ENCODE measurements around the gene HOXB3. TPM values are rescaled to one million over a fixed set of nuclear protein-coding genes. Genes with fewer than 3 reads are reported as not detected.

The HOXB3 gene
- total and polyA plus RNA-seq, 2 of the 4 experiments (the other 2 are of a cell fraction) = 6.3 to 59.6 TPM

DNA sequence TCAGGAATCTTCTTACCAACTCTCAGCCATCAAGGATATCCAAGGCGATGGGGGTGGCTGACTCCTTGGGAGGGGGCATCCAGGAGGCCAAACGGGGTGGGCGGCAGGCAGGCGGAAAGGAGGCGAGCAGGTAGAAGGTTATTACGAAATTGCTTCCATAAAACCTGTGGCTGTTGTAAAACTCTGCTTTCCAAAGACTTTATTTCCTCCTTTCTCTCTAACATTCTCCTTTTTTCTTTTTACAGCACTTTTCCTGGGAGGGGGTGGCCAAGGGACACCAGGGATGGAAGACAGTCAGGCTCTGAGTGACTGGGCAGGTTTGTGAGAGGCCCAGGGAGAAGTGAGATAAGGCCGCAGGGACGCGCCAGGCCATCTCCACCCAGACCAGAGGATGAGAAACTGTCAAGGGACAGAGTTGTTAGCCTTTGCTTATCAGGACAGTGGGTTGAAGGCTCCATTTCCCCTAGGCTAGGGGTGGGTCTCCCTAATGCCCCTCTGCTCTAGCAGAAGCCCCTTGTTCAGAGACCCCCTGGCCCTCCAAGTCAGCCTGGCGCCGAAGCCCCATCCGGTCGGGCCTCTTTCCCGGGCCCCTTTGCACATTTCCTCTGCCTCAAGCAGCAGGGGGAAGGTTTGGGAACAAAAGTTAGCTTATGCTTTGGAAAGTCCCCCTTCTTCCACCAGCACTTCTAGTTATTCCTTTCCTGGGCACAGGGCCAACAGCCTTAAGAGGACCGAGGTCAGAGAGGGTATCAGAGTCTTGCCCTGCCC, 41.1 kb upstream of the HOXB3 start:
- H3K9me3 ChIP-seq (ENCODE audit: control insufficient read depth, insufficient read depth, low read length) = peaks cover 39% of the 10 kb centered on the region
- no peaks in the 10 kb centered on the region for H3K36me3 ChIP-seq (ENCODE audit: control insufficient read depth, insufficient read depth, low read length)
- no TSS peak for BruUV-seq (replicated peaks)
- no peak overlapping the region for H3K23ac ChIP-seq (ENCODE audit: low read depth, low read length)
- peaks cover 3% of the 10 kb centered on the region; the same call in 1 of the 2 replicates for H4K20me1 ChIP-seq (ENCODE audit: insufficient read depth, low read length)
- H2AK5ac ChIP-seq (ENCODE audit: low read depth, low read length) = no peak overlapping the region
- WGBS, 2 experiments (ENCODE audit: extremely low coverage in 2 of 2, insufficient read length in 1 of 2) = 0% methylated on average over 1 of the region's 15 CpGs; no CpG with 5 or more reads in 1 of the 2 experiments
- DNase-seq (no peak), ATAC-seq (ENCODE audit: low read depth) (no peak)
- H3K4me3 ChIP-seq (ENCODE audit: insufficient read depth, low read depth, low read length) = no peak overlapping the region
- H3K27ac ChIP-seq (ENCODE audit: insufficient read depth, low read length) = no peak overlapping the region
- no peak overlapping the region for H2BK120ac ChIP-seq (ENCODE audit: low read depth, low read length)
- H2BK15ac ChIP-seq (ENCODE audit: low read depth, low read length) = no peak overlapping the region
- H3K18ac ChIP-seq (ENCODE audit: low read depth, low read length) = no peak overlapping the region
- no peak overlapping the region for H3K4me2 ChIP-seq (ENCODE audit: low read depth, low read length)
- ChIA-PET POLR2A (ENCODE audit: unreplicated experiment) (no interaction called here), CTCF (no interaction called here)
- no peak overlapping the region for H2BK5ac ChIP-seq (ENCODE audit: low read depth, low read length, poor library complexity, severe bottlenecking)
- no peaks in the 10 kb centered on the region; the same call in 1 of the 2 replicates for H3K4me1 ChIP-seq (ENCODE audit: control insufficient read depth, insufficient read depth, low read length)
- no peaks in the 10 kb centered on the region for H3K9me1 ChIP-seq (ENCODE audit: insufficient read depth, low read length)
- TF ChIP-seq POLR2A (IDR thresholded peaks at IDR 0.05; ENCODE audit: low read depth, low read length) = no peak
- TF ChIP-seq MAFK (IDR thresholded peaks at IDR 0.05; ENCODE audit: low read depth, low read length) = no peak
- no peak for TF ChIP-seq MXI1 (IDR thresholded peaks at IDR 0.05; ENCODE audit: borderline replicate concordance, low read depth, low read length)
- no peak for TF ChIP-seq CEBPB (IDR thresholded peaks at IDR 0.05; ENCODE audit: low read depth, low read length)
- no peak for TF ChIP-seq RAD21 (IDR thresholded peaks at IDR 0.05; ENCODE audit: low read length)
- TF ChIP-seq RFX5 (IDR thresholded peaks at IDR 0.05; ENCODE audit: low read depth, low read length) = no peak
- no peak for TF ChIP-seq BHLHE40 (IDR thresholded peaks at IDR 0.05; ENCODE audit: low read depth, low read length)
- TF ChIP-seq, protein P1, sequence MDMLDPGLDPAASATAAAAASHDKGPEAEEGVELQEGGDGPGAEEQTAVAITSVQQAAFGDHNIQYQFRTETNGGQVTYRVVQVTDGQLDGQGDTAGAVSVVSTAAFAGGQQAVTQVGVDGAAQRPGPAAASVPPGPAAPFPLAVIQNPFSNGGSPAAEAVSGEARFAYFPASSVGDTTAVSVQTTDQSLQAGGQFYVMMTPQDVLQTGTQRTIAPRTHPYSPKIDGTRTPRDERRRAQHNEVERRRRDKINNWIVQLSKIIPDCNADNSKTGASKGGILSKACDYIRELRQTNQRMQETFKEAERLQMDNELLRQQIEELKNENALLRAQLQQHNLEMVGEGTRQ (IDR thresholded peaks at IDR 0.05; ENCODE audit: low read depth, low read length) = no peak
- TF ChIP-seq, protein P2, sequence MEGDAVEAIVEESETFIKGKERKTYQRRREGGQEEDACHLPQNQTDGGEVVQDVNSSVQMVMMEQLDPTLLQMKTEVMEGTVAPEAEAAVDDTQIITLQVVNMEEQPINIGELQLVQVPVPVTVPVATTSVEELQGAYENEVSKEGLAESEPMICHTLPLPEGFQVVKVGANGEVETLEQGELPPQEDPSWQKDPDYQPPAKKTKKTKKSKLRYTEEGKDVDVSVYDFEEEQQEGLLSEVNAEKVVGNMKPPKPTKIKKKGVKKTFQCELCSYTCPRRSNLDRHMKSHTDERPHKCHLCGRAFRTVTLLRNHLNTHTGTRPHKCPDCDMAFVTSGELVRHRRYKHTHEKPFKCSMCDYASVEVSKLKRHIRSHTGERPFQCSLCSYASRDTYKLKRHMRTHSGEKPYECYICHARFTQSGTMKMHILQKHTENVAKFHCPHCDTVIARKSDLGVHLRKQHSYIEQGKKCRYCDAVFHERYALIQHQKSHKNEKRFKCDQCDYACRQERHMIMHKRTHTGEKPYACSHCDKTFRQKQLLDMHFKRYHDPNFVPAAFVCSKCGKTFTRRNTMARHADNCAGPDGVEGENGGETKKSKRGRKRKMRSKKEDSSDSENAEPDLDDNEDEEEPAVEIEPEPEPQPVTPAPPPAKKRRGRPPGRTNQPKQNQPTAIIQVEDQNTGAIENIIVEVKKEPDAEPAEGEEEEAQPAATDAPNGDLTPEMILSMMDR (conservative IDR thresholded peaks at IDR 0.05; ENCODE audit: low read depth, low read length) = no peak
- no peak for TF ChIP-seq FOS (IDR thresholded peaks at IDR 0.05; ENCODE audit: low read depth, low read length)
- no peak overlapping the region for H3K56ac ChIP-seq (ENCODE audit: extremely low read depth, insufficient read depth, low read length)
- no peak overlapping the region for H4K8ac ChIP-seq (ENCODE audit: low read depth in 2 of 2, low read length in 2 of 2)
- dilution Hi-C loops (cut with HindIII; ENCODE audit: low sequenced_read_pairs, unreplicated experiment) (no loop called here), intact Hi-C loops (cut with micrococcal nuclease) (no loop called here), in situ Hi-C loops (cut with MboI; ENCODE audit: low sequenced_read_pairs) (no loop called here)
- H3K4ac ChIP-seq (ENCODE audit: low read depth, low read length) = no peak overlapping the region
- H3K9ac ChIP-seq (ENCODE audit: low read depth, low read length) = no peak overlapping the region
- H2AFZ ChIP-seq (replicated peaks; ENCODE audit: low read length, poor library complexity) = no peak overlapping the region
- no peak overlapping the region for H4K91ac ChIP-seq (ENCODE audit: insufficient read depth, low read depth, low read length)
- H3K14ac ChIP-seq (replicated peaks; ENCODE audit: low read depth, low read length) = no peak overlapping the region
- H4K5ac ChIP-seq (ENCODE audit: low read depth, low read length) = no peak overlapping the region
- H2AK9ac ChIP-seq (replicated peaks; ENCODE audit: low read depth, low read length, poor library complexity) = no peak overlapping the region
- no peaks in the 10 kb centered on the region for H3K79me1 ChIP-seq (ENCODE audit: low read depth in 1 of 2, low read length in 2 of 2)
- no peak overlapping the region for H2BK20ac ChIP-seq (ENCODE audit: low read depth, low read length)
- H3K27me3 ChIP-seq (ENCODE audit: control insufficient read depth, insufficient read depth, low read length) = peaks cover 98% of the 10 kb centered on the region
